ENCODE data around the gene MORC2. TPM values are rescaled to one million over a fixed set of nuclear protein-coding genes. Genes with fewer than 3 reads are reported as not detected.

The MORC2 gene
- total and polyA plus RNA-seq, 2 donors (not counting 1 experiment from before 2014, with no cell fraction given): 10.1 to 23.1 TPM

DNA sequence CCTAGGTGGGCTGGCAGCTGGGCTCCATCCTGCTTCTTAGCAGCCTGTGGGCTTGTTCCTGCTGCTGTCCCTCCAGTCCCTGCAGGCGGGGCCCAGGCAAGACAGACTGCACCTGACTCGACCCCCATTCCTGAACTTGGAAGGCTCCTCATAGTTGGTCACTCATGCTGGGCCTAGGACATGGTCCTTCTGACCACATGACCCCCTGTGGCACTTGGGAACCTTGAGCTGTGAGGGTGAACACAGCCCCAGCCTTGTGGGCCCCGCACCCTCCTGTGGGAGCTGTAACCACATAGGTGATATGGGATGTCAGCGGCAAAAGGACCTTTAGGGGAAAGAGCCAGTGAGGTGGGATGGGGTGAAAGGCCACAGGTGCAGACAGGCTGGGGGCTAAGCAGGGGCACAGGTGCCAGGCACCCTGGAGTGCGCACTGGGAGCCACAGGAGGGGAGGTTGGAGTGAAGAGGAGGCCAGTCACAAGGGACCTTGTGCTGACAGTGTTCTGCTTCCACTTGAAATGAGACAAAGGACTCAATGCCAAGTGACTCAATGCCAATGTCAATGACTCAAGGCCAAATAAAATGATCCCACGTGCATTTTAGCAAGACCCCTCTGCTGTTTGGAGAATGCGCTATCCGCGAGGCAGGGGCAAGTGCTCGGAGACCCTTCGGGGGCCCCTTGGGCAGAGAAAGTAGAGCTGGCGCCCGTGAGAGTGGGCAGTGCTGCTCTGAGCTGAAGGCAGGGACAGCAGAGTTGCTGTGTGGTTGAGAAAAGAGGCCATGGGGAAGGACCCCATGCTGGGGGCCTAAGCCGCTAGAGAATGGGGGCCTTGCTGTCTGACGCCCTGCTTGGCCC lies 90.7 kb downstream of the MORC2 start:
- no peak for TF ChIP-seq EZH2 (IDR thresholded peaks at IDR 0.05; ENCODE audit: low read length, missing control alignments)
- no peak for TF ChIP-seq CTCF (conservative IDR thresholded peaks at IDR 0.05 in 1 of 2, IDR thresholded peaks at IDR 0.05 in 1 of 2; ENCODE audit: low read depth in 1 of 2, low read length in 2 of 2)
- no peak overlapping the region for H3K27ac ChIP-seq (ENCODE audit: insufficient read depth, low read length)
- DNase-seq (ENCODE audit: low read depth in 2 of 2): no peak

GRCh38 chr22:30876915-30877553 lies 91.5 kb downstream of the MORC2 start:
- no peaks in the 10 kb centered on the region for H3K79me2 ChIP-seq (ENCODE audit: control insufficient read depth, insufficient read depth, low read length)
- TF ChIP-seq CTCF (conservative IDR thresholded peaks at IDR 0.05 in 1 of 2, IDR thresholded peaks at IDR 0.05 in 1 of 2; ENCODE audit: low read depth in 1 of 2, low read length in 2 of 2) (no peak), EZH2 (IDR thresholded peaks at IDR 0.05; ENCODE audit: low read length, missing control alignments) (no peak)
- no peaks in the 10 kb centered on the region for H3K27me3 ChIP-seq (ENCODE audit: control insufficient read depth, insufficient read depth, low read length)
- H4K20me1 ChIP-seq (ENCODE audit: control insufficient read depth, extremely low read depth, insufficient read depth, low read length): no peaks in the 10 kb centered on the region
- H3K4me1 ChIP-seq (ENCODE audit: control insufficient read depth, extremely low read depth, insufficient read depth, low read length): no peaks in the 10 kb centered on the region
- no peaks in the 10 kb centered on the region for H3K9me3 ChIP-seq (ENCODE audit: control insufficient read depth, insufficient read depth, low read depth, low read length)
- DNase-seq (ENCODE audit: low read depth in 2 of 2): peak; percentile 56 to 70
- no peak overlapping the region for H2AFZ ChIP-seq (ENCODE audit: low read length)
- H3K4me2 ChIP-seq (ENCODE audit: extremely low read depth, insufficient read depth, low read length): no peak overlapping the region
- H3K36me3 ChIP-seq (ENCODE audit: control insufficient read depth, insufficient read depth, low read length): no peaks in the 10 kb centered on the region
- H3K4me3 ChIP-seq (replicated peaks in 1 of 4; ENCODE audit: control extremely low read depth in 1 of 4, insufficient read depth in 1 of 4, low read depth in 3 of 4, low read length in 4 of 4): no peak overlapping the region
- H3K9ac ChIP-seq (ENCODE audit: insufficient read depth, low read length): no peak overlapping the region
- no peak overlapping the region for H3K27ac ChIP-seq (ENCODE audit: insufficient read depth, low read length)

More for the DNA sequence above, 90.7 kb downstream of the MORC2 start:
- no peaks in the 10 kb centered on the region for H3K9me3 ChIP-seq (ENCODE audit: control insufficient read depth, insufficient read depth, low read depth, low read length)
- H4K20me1 ChIP-seq (ENCODE audit: control insufficient read depth, extremely low read depth, insufficient read depth, low read length): no peaks in the 10 kb centered on the region
- H3K27me3 ChIP-seq (ENCODE audit: control insufficient read depth, insufficient read depth, low read length): no peaks in the 10 kb centered on the region
- no peak overlapping the region for H3K9ac ChIP-seq (ENCODE audit: insufficient read depth, low read length)
- H3K4me2 ChIP-seq (ENCODE audit: extremely low read depth, insufficient read depth, low read length): no peak overlapping the region
- no peak overlapping the region for H2AFZ ChIP-seq (ENCODE audit: low read length)
- H3K79me2 ChIP-seq (ENCODE audit: control insufficient read depth, insufficient read depth, low read length): no peaks in the 10 kb centered on the region
- no peak overlapping the region for H3K4me3 ChIP-seq (replicated peaks in 1 of 4; ENCODE audit: control extremely low read depth in 1 of 4, insufficient read depth in 1 of 4, low read depth in 3 of 4, low read length in 4 of 4)
- no peaks in the 10 kb centered on the region for H3K36me3 ChIP-seq (ENCODE audit: control insufficient read depth, insufficient read depth, low read length)
- H3K4me1 ChIP-seq (ENCODE audit: control insufficient read depth, extremely low read depth, insufficient read depth, low read length): no peaks in the 10 kb centered on the region

GRCh38 chr22:30876221-30876751 lies 92.3 kb downstream of the MORC2 start:
- Histone ChIP-seq H3K27ac (ENCODE audit: insufficient read depth, low read length) (no peak overlapping the region), H3K27me3 (ENCODE audit: control insufficient read depth, insufficient read depth, low read length) (no peaks in the 10 kb centered on the region), H3K9me3 (ENCODE audit: control insufficient read depth, insufficient read depth, low read depth, low read length) (no peaks in the 10 kb centered on the region), H3K9ac (ENCODE audit: insufficient read depth, low read length) (no peak overlapping the region), H3K36me3 (ENCODE audit: control insufficient read depth, insufficient read depth, low read length) (no peaks in the 10 kb centered on the region), H2AFZ (ENCODE audit: low read length) (no peak overlapping the region), H3K4me2 (ENCODE audit: extremely low read depth, insufficient read depth, low read length) (no peak overlapping the region), H3K4me1 (ENCODE audit: control insufficient read depth, extremely low read depth, insufficient read depth, low read length) (no peaks in the 10 kb centered on the region), H3K79me2 (ENCODE audit: control insufficient read depth, insufficient read depth, low read length) (no peaks in the 10 kb centered on the region), H4K20me1 (ENCODE audit: control insufficient read depth, extremely low read depth, insufficient read depth, low read length) (no peaks in the 10 kb centered on the region), H3K4me3 (replicated peaks in 1 of 4; ENCODE audit: control extremely low read depth in 1 of 4, insufficient read depth in 1 of 4, low read depth in 3 of 4, low read length in 4 of 4) (no peak overlapping the region)
- DNase-seq (ENCODE audit: low read depth in 2 of 2): no peak
- TF ChIP-seq EZH2 (IDR thresholded peaks at IDR 0.05; ENCODE audit: low read length, missing control alignments): no peak
- TF ChIP-seq CTCF (conservative IDR thresholded peaks at IDR 0.05 in 1 of 2, IDR thresholded peaks at IDR 0.05 in 1 of 2; ENCODE audit: low read depth in 1 of 2, low read length in 2 of 2): no peak
